HL-60 (cell line): ENCODE data around the gene NINJ1.

Experiments used
- GABPA ChIP-seq: IDR thresholded peaks from 2 replicates; pipeline ENCODE4 v1.6.1; 2012; ENCODE audit warnings: low read depth
- POLR2AphosphoS5 ChIP-seq: IDR thresholded peaks from 2 replicates; pipeline ENCODE4 v1.6.1; 2012; ENCODE audit warnings: low read depth
- REST ChIP-seq: IDR thresholded peaks from 2 replicates; pipeline ENCODE4 v1.6.1; 2012; ENCODE audit warnings: low read depth; ENCODE audit not compliant: insufficient replicate concordance
- SPI1 ChIP-seq: IDR thresholded peaks from 2 replicates; pipeline ENCODE4 v1.6.1; 2012; ENCODE audit warnings: low read depth, mild to moderate bottlenecking, borderline replicate concordance
- TF ChIP-seq, protein P1 (sequence below): IDR thresholded peaks from one replicate; pipeline ENCODE4 v1.5.1; 2011; ENCODE audit warnings: low read length, control low read depth, inconsistent platforms; ENCODE audit not compliant: insufficient read depth

DNA sequence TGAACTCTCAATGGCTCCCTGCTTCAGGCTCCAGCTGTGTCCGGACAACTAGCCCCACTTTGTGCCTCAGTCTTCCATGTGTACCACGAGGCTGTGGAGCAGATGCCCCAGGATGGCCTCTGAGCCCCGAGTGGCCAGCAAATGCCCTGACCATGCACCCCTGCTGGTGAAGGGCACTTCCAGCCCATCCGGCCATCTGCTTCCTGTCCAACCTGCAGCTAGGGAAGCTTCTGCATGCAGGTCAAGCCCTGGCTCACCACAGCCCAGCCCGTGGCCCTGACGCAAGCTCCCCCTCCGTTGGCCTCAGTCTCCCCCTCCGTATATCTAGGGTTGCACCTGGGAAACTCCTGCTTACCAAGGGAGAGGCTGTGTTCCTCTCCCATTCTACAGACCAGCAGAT, 4.8 kb downstream of the NINJ1 start:
- TF ChIP-seq, protein P1, sequence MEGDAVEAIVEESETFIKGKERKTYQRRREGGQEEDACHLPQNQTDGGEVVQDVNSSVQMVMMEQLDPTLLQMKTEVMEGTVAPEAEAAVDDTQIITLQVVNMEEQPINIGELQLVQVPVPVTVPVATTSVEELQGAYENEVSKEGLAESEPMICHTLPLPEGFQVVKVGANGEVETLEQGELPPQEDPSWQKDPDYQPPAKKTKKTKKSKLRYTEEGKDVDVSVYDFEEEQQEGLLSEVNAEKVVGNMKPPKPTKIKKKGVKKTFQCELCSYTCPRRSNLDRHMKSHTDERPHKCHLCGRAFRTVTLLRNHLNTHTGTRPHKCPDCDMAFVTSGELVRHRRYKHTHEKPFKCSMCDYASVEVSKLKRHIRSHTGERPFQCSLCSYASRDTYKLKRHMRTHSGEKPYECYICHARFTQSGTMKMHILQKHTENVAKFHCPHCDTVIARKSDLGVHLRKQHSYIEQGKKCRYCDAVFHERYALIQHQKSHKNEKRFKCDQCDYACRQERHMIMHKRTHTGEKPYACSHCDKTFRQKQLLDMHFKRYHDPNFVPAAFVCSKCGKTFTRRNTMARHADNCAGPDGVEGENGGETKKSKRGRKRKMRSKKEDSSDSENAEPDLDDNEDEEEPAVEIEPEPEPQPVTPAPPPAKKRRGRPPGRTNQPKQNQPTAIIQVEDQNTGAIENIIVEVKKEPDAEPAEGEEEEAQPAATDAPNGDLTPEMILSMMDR, result no peak
- TF ChIP-seq POLR2AphosphoS5 (peak; percentile 18; the same call in 1 of the 2 replicates), REST (no peak), GABPA (no peak), SPI1 (no peak)
